Mucosa of descending colon (tissue), 3 donors: Measurements from ENCODE around the gene EFNB2. TPM values are rescaled to one million over a fixed set of nuclear protein-coding genes. Genes with fewer than 3 reads are reported as not detected.

Source experiments
- ATAC-seq: fragments of 200-7000 bp; cut with Tn5 transposase; one replicate; pipeline ENCODE4 v1.9.1; 2020; ENCODE audit warnings: mild to moderate bottlenecking, moderate library complexity
- DNase-seq, 3 donors: peaks; one replicate each; pipeline ENCODE4 v3.0.0-alpha.2; 2020
- H3K36me3 ChIP-seq: fragments of 200-600 bp; one replicate; pipeline ENCODE4 v1.8.0; 2021; ENCODE audit warnings: low read depth, mild to moderate bottlenecking
- H3K4me1 ChIP-seq: fragments of 200-600 bp; one replicate; pipeline ENCODE4 v1.8.0; 2021; ENCODE audit warnings: low read depth, mild to moderate bottlenecking
- H3K4me3 ChIP-seq: fragments of 200-600 bp; one replicate; pipeline ENCODE4 v1.8.0; 2021; ENCODE audit warnings: mild to moderate bottlenecking
- H3K9me3 ChIP-seq: fragments of 200-600 bp; one replicate; pipeline ENCODE4 v1.8.0; 2021; ENCODE audit warnings: mild to moderate bottlenecking
- CTCF ChIP-seq: fragments of 200-600 bp; IDR thresholded peaks from one replicate; pipeline ENCODE4 v1.8.0; 2022; ENCODE audit warnings: antibody characterized with exemption, mild to moderate bottlenecking
- intact Hi-C, 2 donors: fragments of 100-400 bp; cut with DNase I in 1 of 2; cut with micrococcal nuclease in 1 of 2; formaldehyde crosslinking; loops; one replicate each; pipeline versions ENCODE4 v1.11.0 to v1.11.1; 2022; cut with DNase I, micrococcal nuclease
- total RNA-seq, 3 donors: library from RNA; stranded (reverse); fragmentation: NEBNext Ultra II Directional in 2 of 3; extraction: Animal tissue kit (Norgen Biotek cat#: 25700) in 2 of 3; gene quantifications; one replicate each; pipeline versions ENCODE4 v1.2.1 to v1.2.4, GENCODE V29; 2021 to 2023
- donor health status: DM: no; HTN: no; CAD: no; lungs with moderate emphysema.
- donor health status: DM: no; HTN: no; CAD: no.
- donor health status: DM: no; HTN: yes; CAD: no.

Gene EFNB2
- total RNA-seq, 3 donors from 2014 or later, result 48.8 to 92.6 (median 82.3) TPM

DNA sequence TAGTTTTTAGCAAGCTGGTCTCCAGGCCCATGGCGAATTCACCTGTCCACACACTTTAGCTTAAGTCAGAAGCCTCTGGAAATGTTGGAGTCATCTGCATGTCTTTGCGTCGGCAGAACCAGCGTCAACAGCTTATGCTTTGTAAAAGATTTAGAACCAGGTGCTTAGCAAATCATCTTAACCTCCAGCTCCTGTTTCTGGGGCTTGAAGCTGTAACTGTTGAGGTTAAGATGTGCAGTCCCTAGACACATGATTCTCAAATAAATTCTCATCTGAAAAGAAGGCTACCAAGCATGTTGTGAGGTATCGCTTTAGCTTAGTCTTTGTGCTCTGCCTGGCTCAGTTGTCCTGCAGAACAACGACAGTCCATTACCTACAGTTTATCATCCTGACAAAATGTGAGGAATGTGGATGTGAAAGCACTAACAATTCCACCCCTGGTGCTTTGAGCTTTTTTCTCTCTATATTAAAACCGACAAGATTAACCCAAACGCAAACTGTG is 4.4 kb downstream of the EFNB2 start:
- Histone ChIP-seq H3K4me3 (no peak overlapping the region), H3K36me3 (no peaks in the 10 kb centered on the region), H3K9me3 (no peaks in the 10 kb centered on the region), H3K4me1 (peaks cover 40% of the 10 kb centered on the region)
- ATAC-seq (no peak), DNase-seq (no peak)
- TF ChIP-seq CTCF, result no peak
- intact Hi-C loops, result loop anchor here in 1 of 2 donors (5.0 kb wide), 1 partner anchor 434 kb away; no protein-coding TSS in a partner anchor

DNA sequence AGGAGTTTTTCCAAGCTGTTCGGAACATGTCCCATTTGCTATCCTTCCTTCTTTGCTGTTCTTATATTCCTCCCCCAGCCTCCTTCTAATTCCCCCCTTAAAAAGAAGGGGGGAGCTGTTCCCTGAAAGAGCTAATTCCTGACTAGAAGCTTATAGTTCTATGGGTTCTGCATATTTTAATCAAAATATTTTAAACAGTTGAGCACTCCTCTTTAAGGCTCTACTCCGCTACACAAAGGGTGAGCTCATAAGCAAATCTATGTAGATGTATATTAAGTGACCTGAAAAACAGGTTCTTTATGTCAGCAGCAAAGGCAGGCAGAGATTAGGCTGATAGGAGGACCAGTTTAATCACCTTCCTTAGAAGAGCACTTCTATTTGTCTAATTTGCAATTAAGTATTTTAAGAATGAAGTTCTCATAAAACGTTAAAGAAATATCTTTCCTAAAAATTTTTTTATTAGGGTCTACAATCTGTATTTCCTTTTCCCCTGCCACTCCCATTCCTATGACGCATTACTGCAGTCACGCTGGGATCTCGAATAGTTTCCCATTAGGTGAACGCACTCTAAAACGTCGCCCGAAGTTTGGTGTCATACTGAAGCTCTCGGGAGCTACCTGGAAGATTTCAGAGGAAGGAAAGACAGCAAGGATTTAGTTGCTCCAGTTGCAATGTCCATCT is 5.2 kb downstream of the EFNB2 start:
- DNase-seq, result no peak
- TF ChIP-seq CTCF, result no peak
- H3K9me3 ChIP-seq, result no peaks in the 10 kb centered on the region
- H3K36me3 ChIP-seq, result no peaks in the 10 kb centered on the region
- ATAC-seq, result peak; percentile 22
- peaks cover 47% of the 10 kb centered on the region for H3K4me1 ChIP-seq
- intact Hi-C loops, result loop anchor here in 1 of 2 donors (5.0 kb wide), 1 partner anchor 433 kb away; no protein-coding TSS in a partner anchor
- H3K4me3 ChIP-seq, result no peak overlapping the region

GRCh38 chr13:106529415-106530170 is 5.9 kb downstream of the EFNB2 start:
- Histone ChIP-seq H3K4me1 (peaks cover 47% of the 10 kb centered on the region), H3K9me3 (no peaks in the 10 kb centered on the region), H3K36me3 (no peaks in the 10 kb centered on the region), H3K4me3 (no peak overlapping the region)
- ATAC-seq, result no peak
- TF ChIP-seq CTCF, result no peak
- no peak for DNase-seq
- intact Hi-C loops, result loop anchor here in 1 of 2 donors (5.0 kb wide), 1 partner anchor 432 kb away; no protein-coding TSS in a partner anchor

DNA sequence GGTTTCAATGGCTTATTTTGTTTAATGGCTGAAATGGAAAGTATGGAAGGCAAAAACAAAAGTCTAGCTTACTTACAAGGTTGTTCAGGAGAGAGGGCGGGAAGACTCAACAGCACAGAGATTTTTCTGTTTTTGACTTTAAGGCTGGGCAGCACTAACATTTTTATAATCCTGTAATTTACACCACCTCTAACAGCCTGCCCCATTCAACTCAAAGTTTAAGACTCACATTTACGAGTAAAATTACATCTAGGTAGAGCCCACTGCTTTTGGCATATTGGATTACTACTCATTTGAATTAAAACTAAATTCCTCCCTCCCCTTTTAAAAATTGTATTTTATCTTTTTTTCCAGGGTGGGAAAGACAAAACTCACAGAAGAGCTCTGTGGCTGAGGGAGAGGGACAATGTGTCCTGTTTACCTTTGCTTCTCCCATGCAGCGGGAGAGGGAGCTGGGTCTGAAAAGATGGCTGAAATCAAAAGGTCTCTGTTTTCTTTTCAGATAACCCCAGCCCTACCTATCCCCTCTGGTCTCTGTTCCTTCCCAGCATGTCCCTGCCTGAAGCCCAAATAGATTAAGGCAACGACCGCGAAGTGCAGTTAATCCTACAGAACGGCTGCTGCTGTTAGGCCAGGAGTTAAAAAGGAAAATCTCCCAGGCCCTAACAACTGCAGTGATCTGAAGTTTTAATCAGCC is 6.6 kb downstream of the EFNB2 start:
- ATAC-seq, result peak; percentile 12
- DNase-seq, result no peak
- TF ChIP-seq CTCF, result no peak
- intact Hi-C loops, result no loop called here
- Histone ChIP-seq H3K9me3 (no peaks in the 10 kb centered on the region), H3K4me3 (no peak overlapping the region), H3K36me3 (no peaks in the 10 kb centered on the region), H3K4me1 (peaks cover 43% of the 10 kb centered on the region)

DNA sequence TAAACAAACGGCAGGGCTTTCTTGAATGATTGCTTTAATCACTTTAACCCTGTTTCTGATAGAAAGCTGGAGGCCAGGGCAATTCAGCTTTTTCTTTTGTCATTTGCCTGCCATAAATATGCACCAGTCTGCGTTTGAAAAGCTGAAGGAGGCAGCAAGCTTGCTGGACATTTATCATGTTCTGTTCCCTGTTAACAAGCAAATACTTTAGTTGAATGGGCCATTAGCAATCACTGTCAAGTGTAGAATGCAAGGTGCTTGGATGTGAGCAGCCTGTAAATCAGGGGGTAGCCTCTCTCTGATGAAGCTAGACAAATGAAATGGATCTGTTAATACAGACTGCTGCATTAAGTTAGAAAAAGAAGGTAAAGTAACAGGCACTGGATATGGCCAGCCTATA is 7.6 kb downstream of the EFNB2 start:
- DNase-seq (no peak), ATAC-seq (no peak)
- H3K9me3 ChIP-seq, result no peaks in the 10 kb centered on the region
- no peak overlapping the region for H3K4me3 ChIP-seq
- H3K36me3 ChIP-seq, result no peaks in the 10 kb centered on the region
- TF ChIP-seq CTCF, result no peak
- peaks cover 53% of the 10 kb centered on the region for H3K4me1 ChIP-seq
- intact Hi-C loops, result no loop called here
